Liver (tissue), 3 donors: ENCODE measurements around the gene IPMK.

Experiments used
- EGR1 ChIP-seq, 2 donors: IDR thresholded peaks; 2 replicates each; pipeline ENCODE4 v1.6.1; 2016 to 2018; ENCODE audit warnings: antibody characterized with exemption in 2 of 2, low read depth in 2 of 2
- GABPA ChIP-seq, 2 donors: IDR thresholded peaks in 1 of 2; conservative IDR thresholded peaks in 1 of 2; 2 replicates each; pipeline ENCODE4 v1.6.1; 2016; ENCODE audit warnings: antibody characterized with exemption in 2 of 2, mild to moderate bottlenecking in 1 of 2, moderate library complexity in 1 of 2
- JUND ChIP-seq, 2 donors: IDR thresholded peaks; 2 replicates each; pipeline ENCODE4 v1.6.1; 2016; ENCODE audit warnings: antibody characterized with exemption in 2 of 2
- RAD21 ChIP-seq, 2 donors: IDR thresholded peaks; 2 replicates each; pipeline ENCODE4 v1.6.1; 2016; ENCODE audit warnings: antibody characterized with exemption in 2 of 2, mild to moderate bottlenecking in 2 of 2
- REST ChIP-seq: IDR thresholded peaks from 2 replicates; pipeline ENCODE4 v1.6.1; 2016; ENCODE audit warnings: antibody characterized with exemption, mild to moderate bottlenecking
- RXRA ChIP-seq, 2 donors: IDR thresholded peaks; 2 replicates each; pipeline ENCODE4 v1.6.1; 2017 to 2018; ENCODE audit warnings: antibody characterized with exemption in 2 of 2, mild to moderate bottlenecking in 1 of 2
- SP1 ChIP-seq: IDR thresholded peaks from 2 replicates; pipeline ENCODE4 v1.6.1; 2018; ENCODE audit warnings: antibody characterized with exemption, mild to moderate bottlenecking
- YY1 ChIP-seq: IDR thresholded peaks from 2 replicates; pipeline ENCODE4 v1.6.1; 2016; ENCODE audit warnings: antibody characterized with exemption, mild to moderate bottlenecking
- TF ChIP-seq, protein P1 (sequence below): fragments of 150-350 bp; IDR thresholded peaks from 2 replicates; pipeline ENCODE4 v1.5.1; 2017; ENCODE audit warnings: improper control_type of control experiment, low read depth, low read length; ENCODE audit not compliant: missing input control
- TF ChIP-seq, protein P2 (sequence below): IDR thresholded peaks from 2 replicates; pipeline ENCODE4 v1.6.1; 2016; ENCODE audit warnings: antibody characterized with exemption
- TF ChIP-seq, protein P3 (sequence below): IDR thresholded peaks from 2 replicates; pipeline ENCODE4 v1.6.1; 2016; ENCODE audit warnings: antibody characterized with exemption
- donor health status: healthy.
- donor health status: healthy.

DNA sequence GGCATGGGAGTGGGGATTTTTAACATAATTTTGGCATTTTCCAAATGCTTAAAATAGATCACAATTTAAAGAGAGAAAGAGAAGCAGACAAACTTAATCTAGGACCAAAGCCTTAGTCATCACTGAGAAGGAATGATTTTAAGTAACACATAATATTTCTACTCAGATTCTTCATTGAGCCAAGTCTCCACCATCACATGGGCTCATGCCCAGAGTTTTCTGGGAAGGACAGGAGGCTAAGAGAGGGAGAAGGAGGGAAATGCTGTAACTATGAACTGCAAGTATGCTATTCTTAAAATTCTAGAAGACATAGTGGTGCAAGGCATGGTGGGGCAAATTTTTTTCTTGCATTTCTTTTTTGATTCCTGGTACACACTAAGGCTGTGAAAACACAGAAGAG is 43.3 kb upstream of the IPMK start:
- TF ChIP-seq, protein P1, sequence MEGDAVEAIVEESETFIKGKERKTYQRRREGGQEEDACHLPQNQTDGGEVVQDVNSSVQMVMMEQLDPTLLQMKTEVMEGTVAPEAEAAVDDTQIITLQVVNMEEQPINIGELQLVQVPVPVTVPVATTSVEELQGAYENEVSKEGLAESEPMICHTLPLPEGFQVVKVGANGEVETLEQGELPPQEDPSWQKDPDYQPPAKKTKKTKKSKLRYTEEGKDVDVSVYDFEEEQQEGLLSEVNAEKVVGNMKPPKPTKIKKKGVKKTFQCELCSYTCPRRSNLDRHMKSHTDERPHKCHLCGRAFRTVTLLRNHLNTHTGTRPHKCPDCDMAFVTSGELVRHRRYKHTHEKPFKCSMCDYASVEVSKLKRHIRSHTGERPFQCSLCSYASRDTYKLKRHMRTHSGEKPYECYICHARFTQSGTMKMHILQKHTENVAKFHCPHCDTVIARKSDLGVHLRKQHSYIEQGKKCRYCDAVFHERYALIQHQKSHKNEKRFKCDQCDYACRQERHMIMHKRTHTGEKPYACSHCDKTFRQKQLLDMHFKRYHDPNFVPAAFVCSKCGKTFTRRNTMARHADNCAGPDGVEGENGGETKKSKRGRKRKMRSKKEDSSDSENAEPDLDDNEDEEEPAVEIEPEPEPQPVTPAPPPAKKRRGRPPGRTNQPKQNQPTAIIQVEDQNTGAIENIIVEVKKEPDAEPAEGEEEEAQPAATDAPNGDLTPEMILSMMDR, result no peak
- TF ChIP-seq, protein P2, sequence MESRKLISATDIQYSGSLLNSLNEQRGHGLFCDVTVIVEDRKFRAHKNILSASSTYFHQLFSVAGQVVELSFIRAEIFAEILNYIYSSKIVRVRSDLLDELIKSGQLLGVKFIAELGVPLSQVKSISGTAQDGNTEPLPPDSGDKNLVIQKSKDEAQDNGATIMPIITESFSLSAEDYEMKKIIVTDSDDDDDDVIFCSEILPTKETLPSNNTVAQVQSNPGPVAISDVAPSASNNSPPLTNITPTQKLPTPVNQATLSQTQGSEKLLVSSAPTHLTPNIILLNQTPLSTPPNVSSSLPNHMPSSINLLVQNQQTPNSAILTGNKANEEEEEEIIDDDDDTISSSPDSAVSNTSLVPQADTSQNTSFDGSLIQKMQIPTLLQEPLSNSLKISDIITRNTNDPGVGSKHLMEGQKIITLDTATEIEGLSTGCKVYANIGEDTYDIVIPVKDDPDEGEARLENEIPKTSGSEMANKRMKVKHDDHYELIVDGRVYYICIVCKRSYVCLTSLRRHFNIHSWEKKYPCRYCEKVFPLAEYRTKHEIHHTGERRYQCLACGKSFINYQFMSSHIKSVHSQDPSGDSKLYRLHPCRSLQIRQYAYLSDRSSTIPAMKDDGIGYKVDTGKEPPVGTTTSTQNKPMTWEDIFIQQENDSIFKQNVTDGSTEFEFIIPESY, result no peak
- no peak for TF ChIP-seq JUND (IDR thresholded peaks at IDR 0.05)
- no peak for TF ChIP-seq SP1
- TF ChIP-seq, protein P3, sequence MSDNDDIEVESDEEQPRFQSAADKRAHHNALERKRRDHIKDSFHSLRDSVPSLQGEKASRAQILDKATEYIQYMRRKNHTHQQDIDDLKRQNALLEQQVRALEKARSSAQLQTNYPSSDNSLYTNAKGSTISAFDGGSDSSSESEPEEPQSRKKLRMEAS, result no peak
- TF ChIP-seq RXRA (IDR thresholded peaks at IDR 0.05), result no peak
- no peak for TF ChIP-seq EGR1 (IDR thresholded peaks at IDR 0.05; ENCODE audit: low read depth in 2 of 2)
- no peak for TF ChIP-seq RAD21 (IDR thresholded peaks at IDR 0.05)
- no peak for TF ChIP-seq YY1
- TF ChIP-seq REST, result no peak
- TF ChIP-seq GABPA (IDR thresholded peaks at IDR 0.05 in 1 of 2, conservative IDR thresholded peaks at IDR 0.05 in 1 of 2), result no peak
